Measurements from ENCODE around the gene TMPRSS5.
"Not testable (repeated sequence)": the region's sequence is repeated elsewhere in the genome, so short reads cannot be mapped to it uniquely, and the experiment has no call there.

TMPRSS5 gene

DNA sequence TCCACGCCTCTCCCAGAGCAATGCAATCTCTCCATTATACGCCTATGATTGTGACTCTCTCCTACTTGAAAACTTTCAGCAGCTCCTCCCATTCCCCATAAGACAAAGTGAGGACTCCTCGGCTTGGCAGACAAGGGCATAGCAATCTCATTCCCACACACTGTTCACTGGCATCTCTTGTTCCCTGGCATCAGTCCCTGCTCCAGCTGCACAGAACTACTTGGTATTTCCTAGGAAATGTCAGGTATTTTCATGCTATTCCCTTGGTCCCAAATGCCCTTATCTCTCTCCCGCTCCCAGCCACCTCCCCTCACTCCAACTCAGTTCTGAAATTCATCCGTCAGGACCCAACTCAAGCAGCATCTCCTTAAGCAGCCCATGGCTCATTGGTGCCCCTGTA, 28.4 kb downstream of the TMPRSS5 start:
- DNase-seq (ENCODE audit: insufficient read length, low spot score) (no peak), FAIRE-seq (no peak)
- TF ChIP-seq, protein P1, sequence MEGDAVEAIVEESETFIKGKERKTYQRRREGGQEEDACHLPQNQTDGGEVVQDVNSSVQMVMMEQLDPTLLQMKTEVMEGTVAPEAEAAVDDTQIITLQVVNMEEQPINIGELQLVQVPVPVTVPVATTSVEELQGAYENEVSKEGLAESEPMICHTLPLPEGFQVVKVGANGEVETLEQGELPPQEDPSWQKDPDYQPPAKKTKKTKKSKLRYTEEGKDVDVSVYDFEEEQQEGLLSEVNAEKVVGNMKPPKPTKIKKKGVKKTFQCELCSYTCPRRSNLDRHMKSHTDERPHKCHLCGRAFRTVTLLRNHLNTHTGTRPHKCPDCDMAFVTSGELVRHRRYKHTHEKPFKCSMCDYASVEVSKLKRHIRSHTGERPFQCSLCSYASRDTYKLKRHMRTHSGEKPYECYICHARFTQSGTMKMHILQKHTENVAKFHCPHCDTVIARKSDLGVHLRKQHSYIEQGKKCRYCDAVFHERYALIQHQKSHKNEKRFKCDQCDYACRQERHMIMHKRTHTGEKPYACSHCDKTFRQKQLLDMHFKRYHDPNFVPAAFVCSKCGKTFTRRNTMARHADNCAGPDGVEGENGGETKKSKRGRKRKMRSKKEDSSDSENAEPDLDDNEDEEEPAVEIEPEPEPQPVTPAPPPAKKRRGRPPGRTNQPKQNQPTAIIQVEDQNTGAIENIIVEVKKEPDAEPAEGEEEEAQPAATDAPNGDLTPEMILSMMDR (IDR thresholded peaks at IDR 0.05; ENCODE audit: insufficient read depth, missing control alignments): no peak

DNA sequence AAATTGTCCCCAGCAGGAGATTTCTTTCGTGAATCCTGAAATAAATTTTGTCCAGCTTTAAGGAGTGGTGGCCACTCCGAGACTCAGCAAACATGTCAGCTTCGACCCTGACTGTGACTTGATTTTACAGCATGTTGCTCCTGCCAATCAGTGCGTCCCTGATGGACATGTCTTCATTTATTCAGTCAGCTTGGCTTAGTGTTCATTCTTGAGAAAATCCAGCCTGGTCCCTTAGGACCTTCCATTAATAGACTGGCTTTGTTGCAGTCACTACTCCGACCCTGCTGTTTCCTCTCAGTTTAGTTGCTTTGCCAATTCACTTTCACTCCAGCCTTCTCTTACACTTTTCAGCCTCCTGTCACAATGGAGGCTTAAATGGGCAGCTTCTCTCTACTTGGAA, 30.5 kb downstream of the TMPRSS5 start:
- TF ChIP-seq, protein P1 (IDR thresholded peaks at IDR 0.05; ENCODE audit: insufficient read depth, missing control alignments): no peak
- DNase-seq (ENCODE audit: insufficient read length, low spot score): no peak
- no peak for FAIRE-seq

DNA sequence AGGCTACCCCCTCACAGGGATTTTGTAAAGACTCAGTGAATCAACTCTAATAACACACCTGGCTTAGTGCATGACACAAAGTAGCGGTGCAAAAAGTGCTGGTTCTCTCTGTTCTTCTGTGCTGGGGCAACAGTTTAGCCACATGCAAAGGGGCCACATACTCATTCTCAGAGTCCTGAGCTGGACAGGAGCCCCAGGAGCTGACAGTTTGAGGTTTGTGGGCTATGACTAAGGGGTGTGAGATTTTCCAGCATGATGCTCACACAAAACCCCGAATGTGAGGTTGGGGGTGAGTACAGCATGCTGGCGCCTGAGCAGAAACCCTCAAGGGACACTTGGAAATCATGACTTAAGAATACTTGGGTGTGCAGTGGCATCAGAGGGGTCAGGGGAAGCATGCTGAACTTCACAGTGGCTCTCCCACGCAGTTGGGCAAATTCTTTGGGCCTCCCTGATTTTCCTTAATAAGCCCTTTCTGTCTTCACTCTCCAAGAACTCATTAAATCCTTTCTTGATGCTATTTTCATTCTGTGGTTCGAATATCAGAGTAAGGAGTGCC, 31.0 kb downstream of the TMPRSS5 start:
- no peak for DNase-seq (ENCODE audit: insufficient read length, low spot score)
- no peak for FAIRE-seq
- TF ChIP-seq, protein P1 (IDR thresholded peaks at IDR 0.05; ENCODE audit: insufficient read depth, missing control alignments): no peak

DNA sequence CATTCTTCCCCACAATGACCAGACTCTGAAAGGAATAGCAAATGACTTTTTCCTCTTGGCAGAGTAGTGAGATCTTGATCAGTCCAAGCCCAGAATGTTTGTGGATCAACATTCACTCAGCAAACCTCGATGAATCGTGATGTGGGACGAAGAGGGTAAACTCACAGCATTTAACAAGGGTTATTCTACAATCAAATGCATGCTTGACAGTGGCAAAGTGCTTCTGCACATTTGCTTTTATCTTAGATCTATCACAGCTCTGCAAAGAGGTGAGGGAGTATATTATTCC, 31.8 kb downstream of the TMPRSS5 start:
- FAIRE-seq: no peak
- TF ChIP-seq, protein P1 (IDR thresholded peaks at IDR 0.05; ENCODE audit: insufficient read depth, missing control alignments): no peak

DNA sequence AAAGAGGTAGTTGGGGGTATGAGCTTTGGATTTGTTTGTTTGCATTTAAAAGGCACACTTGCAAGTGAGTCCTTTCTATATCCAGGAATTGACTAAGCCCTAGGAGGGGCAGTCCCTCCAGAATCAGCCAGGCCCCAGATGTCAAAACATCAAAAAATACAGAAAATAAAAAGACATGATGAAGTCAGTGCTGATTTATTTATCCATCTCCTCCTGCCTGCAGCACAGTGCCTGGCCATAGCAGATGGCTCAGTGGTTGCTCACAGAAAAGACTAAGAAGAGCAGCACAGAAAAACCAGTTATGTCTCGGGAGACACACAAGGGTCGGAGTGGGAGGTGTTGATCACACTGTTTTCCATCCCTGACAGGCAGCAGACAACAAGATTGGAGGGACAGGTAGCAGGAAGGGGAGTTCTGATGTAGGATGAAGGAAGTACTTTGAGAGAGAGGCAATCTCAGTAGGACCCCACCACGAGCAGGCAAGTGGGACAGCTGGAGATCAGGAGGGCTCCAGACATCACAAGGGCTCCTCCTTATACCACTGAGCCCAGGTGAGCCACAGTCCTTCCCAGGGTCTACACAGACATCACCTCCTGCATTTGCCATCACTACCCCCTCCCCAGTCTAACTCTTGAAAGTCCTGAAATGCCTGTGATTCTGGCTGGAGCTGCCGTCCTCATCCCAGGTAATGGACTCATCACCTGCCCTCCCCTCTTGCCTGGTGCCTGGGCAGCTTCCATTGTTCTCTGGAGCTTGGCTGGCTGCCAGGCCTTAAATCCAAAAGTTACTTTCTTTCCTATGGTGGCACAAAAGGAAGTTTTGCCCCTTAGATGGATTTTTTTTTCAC, 32.3 kb downstream of the TMPRSS5 start:
- TF ChIP-seq, protein P1 (IDR thresholded peaks at IDR 0.05; ENCODE audit: insufficient read depth, missing control alignments): no peak
- FAIRE-seq (no peak), DNase-seq (ENCODE audit: insufficient read length, low spot score) (no peak)

More for the DNA sequence above, 31.8 kb downstream of the TMPRSS5 start:
- no peak for DNase-seq (ENCODE audit: insufficient read length, low spot score)

DNA sequence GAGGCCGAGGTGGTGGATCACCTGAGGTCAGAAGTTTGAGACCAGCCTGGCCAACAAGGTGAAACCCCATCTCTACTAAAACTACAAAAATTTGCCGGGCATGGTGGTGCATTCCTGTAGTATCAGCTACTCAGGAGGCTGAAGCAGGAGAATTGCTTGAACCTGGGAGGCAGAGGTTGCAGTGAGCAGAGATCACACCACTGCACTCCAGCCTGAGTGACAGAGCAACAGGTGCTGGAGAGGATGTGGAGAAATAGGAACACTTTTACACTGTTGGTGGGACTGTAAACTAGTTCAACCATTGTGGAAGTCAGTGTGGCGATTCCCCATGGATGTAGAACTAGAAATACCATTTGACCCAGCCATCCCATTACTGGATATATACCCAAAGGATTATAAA, 34.2 kb downstream of the TMPRSS5 start:
- DNase-seq (ENCODE audit: insufficient read length, low spot score); FAIRE-seq: not testable (repeated sequence)

DNA sequence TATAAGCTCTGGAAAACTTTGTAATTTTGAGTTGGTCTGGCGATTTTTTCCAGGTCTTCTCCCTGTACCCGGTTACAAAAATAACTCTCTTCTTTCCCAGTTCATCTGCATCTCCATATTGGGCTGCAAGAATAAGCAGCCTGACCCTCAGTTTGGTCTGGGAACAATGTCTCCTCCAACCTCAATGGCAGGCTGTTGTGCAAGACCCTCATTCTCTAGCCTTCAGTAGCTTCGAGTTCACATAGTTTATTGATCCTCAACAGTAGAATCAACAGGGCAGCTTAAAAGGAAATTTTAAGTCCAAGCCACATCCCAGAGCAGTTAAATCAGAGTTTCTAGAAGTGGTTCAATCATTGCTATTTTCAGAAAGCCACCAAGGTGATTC, 35.3 kb downstream of the TMPRSS5 start:
- FAIRE-seq (no peak), DNase-seq (ENCODE audit: insufficient read length, low spot score) (no peak)
- TF ChIP-seq, protein P1 (IDR thresholded peaks at IDR 0.05; ENCODE audit: insufficient read depth, missing control alignments): no peak
